ENCODE measurements around the gene BORCS6.
"Not testable (repeated sequence)": the region's sequence is repeated elsewhere in the genome, so short reads cannot be mapped to it uniquely, and the experiment has no call there.

BORCS6 gene

DNA sequence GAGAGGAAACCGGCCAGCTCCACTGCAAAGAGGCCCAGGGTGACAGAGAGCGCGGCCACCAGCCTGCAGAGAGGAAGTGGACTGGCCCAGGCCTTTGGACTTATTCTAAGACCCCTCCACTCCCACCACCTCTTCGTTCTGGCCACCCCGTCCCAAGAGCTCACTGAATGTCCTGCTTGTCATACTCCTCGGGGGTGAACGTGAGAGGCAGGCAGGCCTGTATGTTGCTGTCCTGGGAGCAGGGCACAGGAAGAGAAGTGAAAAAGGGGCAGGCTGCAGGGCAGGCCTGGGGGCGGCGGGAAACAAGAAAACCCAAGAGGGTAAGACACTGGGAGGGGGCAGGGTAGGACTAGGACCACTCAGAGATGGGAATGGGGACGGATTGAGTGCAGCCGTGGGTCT, 14.2 kb downstream of the BORCS6 start:
- FAIRE-seq (no peak), DNase-seq (ENCODE audit: low spot score) (no peak)

- DNase-seq (ENCODE audit: low spot score) (no peak), FAIRE-seq (no peak)
Observed at GRCh38 chr17:8173871-8174322, 16.1 kb downstream of the BORCS6 start.

GRCh38 chr17:8173056-8173870, 16.7 kb downstream of the BORCS6 start:
- no peak for FAIRE-seq

GRCh38 chr17:8170186-8170585, 19.8 kb downstream of the BORCS6 start:
- not testable (repeated sequence) for DNase-seq (ENCODE audit: low spot score); FAIRE-seq

More at GRCh38 chr17:8173056-8173870, 16.7 kb downstream of the BORCS6 start:
- peak; percentile 62 for DNase-seq (ENCODE audit: low spot score)

- FAIRE-seq (no peak), DNase-seq (ENCODE audit: low spot score) (no peak)
Observed at GRCh38 chr17:8167526-8167925, 22.5 kb downstream of the BORCS6 start.

- DNase-seq (ENCODE audit: low spot score), result no peak
- FAIRE-seq, result no peak
Observed at GRCh38 chr17:8166731-8167130, 23.2 kb downstream of the BORCS6 start.

DNA sequence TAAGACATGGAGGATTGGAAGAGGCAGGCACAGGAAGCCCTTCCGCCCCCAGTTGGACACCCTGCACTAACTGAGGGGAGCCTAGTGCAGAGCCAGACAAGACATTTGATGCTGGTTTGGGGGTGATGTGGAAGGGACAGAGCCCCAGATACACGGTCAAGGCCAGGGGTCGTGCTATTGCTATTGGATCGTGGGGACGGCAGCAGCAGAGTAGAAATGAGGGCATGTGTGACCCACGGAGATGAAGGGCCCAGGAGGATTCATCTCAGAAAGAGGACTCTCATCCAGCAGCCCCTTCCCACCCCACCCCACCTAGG, 25.2 kb downstream of the BORCS6 start:
- no peak for DNase-seq (ENCODE audit: low spot score)
- FAIRE-seq, result no peak

DNA sequence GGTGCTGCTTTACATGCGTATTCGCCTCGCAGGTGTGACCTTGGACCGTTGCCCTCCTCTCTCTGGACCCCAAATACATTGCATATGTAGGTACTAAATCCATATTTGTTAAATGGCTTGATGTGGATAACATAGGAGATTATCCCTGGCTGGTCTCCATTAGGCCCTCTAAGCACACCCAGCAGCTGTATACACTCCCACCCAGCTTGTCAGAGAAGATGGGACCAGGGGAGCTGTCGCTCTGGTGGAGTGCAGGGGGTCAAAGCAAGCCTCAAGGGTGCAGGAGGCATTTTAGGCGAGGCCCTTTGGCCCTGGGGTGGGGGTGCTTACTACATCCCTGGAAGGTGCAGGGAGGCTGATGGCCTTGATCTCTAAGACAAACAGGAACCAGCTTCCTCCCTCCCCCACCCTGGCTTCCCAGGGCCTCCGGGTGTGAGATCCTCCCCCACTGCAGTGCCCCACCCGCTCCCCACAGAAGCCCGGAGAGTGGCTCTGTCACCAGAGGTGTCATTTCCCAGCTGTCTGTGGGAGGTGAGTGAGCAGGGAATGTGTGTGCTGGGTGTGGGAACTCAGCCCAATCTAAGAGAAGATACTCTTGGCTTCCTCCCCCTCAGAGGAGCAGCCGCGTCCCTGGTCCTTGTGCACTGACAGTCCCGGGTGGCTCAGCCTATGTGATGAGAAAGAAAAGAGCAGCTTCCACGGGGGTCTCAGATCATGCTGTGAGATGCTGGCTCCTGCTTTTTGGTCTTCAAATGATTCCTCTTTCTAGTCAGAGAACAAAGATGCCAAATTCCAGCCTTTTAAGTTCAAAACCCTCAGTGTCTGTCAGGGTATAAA, 25.8 kb downstream of the BORCS6 start:
- FAIRE-seq (no peak), DNase-seq (ENCODE audit: low spot score) (no peak)

- DNase-seq (ENCODE audit: low spot score) (no peak), FAIRE-seq (no peak)
Observed at GRCh38 chr17:8162997-8163977, 26.7 kb downstream of the BORCS6 start.

DNA sequence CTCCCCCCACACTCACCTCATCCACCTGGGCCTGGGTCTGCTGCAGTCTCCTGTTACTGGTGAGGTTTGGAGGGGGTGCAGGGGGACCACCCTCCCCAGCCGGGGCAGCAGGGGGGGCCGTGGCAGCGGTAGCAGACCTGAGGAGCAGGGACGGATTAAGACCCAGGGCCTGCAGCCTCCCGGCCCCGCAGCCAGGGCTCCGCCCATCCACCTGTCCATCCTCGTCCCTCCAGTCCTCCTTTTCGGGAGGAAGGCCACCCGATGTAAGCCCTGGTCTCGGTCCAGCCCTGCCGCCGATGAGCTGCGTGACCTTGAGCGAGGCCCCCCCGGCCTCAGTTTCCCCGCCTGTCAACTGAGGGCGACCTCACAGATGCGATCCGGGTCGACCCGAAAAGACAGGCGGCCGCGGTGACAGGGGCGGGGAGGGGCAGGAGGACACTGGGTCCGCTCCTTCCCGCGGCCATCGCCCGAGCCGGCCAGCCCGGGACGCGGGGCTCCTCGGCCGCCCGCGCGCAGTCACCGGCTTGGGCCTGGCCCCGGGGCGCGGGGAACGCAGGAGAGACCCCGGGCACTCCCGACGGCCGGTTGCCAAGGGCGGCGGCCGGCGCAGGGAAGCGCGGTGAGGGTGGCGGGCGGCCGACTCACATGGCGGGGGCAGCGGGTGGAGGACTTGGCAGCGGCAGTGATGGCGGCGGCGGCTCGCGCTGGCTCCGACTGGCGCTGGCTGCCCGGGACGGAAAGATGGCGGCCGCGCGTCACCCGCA, 27.6 kb downstream of the BORCS6 start, which contains the start of gene VAMP2:
Gene VAMP2, minus strand, starts transcription at position 716 of the 764 bp plus-strand sequence. Its CDS starts 69 bp downstream, at position 647.
- no peak for FAIRE-seq
- DNase-seq (ENCODE audit: low spot score), result peak; percentile 61

- DNase-seq (ENCODE audit: low spot score), result no peak
- no peak for FAIRE-seq
Observed at GRCh38 chr17:8161289-8162232, 28.4 kb downstream of the BORCS6 start.

DNA sequence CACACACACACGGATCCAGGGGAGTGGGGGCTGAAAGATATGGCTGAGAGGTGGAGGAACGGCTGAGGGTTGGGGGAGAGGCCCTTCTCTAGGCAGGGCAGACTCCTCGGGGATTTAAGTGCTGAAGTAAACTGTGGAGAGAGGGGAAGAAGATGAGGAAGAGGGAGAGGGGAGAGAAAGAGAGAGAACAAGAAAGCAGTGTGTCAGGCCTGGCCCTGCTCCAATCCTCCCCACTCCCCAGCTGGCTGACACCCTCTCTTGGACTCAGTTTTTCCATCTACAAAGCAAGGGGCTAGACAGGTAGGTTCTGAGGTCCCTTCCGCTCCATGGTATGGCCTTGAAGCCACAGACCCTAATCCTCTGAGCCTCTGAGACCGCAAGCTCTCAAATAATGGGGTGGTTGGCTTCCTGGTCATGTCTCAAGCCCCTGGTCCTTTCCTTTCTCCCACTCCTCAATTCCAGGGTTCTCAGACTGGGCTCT, 29.2 kb downstream of the BORCS6 start:
- FAIRE-seq (no peak), DNase-seq (ENCODE audit: low spot score) (no peak)

GRCh38 chr17:8160224-8160577, 29.8 kb downstream of the BORCS6 start:
- FAIRE-seq, result no peak

GRCh38 chr17:8159459-8160223, 30.3 kb downstream of the BORCS6 start:
- FAIRE-seq (no peak), DNase-seq (ENCODE audit: low spot score) (no peak)

More at GRCh38 chr17:8160224-8160577, 29.8 kb downstream of the BORCS6 start:
- DNase-seq (ENCODE audit: low spot score), result no peak

GRCh38 chr17:8159032-8159400, 31.0 kb downstream of the BORCS6 start:
- DNase-seq (ENCODE audit: low spot score), result no peak
- no peak for FAIRE-seq

GRCh38 chr17:8158267-8159031, 31.5 kb downstream of the BORCS6 start:
- FAIRE-seq, result no peak
- peak; percentile 58 for DNase-seq (ENCODE audit: low spot score)

- DNase-seq (ENCODE audit: low spot score), result peak; percentile 92
- peak; percentile 83 for FAIRE-seq
Observed at GRCh38 chr17:8156246-8156992, 33.6 kb downstream of the BORCS6 start.

Measured in urothelium cell line (cell line).